ACC112 (cell line): ENCODE measurements around the gene INPP5F.
"Not testable (repeated sequence)": the region's sequence is repeated elsewhere in the genome, so short reads cannot be mapped to it uniquely, and the experiment has no call there.

Source experiments
- H2AFZ ChIP-seq: fragments of 200-600 bp; sonication (generic); one replicate; pipeline ENCODE4 v1.6.0; 2017; ENCODE audit warnings: antibody characterized with exemption, low read length; ENCODE audit not compliant: unreplicated experiment
- H3K27ac ChIP-seq: fragments of 200-600 bp; sonication (generic); 2 replicates; pipeline ENCODE4 v1.5.1; 2014; ENCODE audit warnings: low read depth, mild to moderate bottlenecking, antibody characterized with exemption, low read length, moderate library complexity
- H3K27me3 ChIP-seq: fragments of 200-600 bp; sonication (generic); 2 replicates; pipeline ENCODE4 v1.6.1; 2014; ENCODE audit warnings: mild to moderate bottlenecking, antibody characterized with exemption, low read length, moderate library complexity, mixed read lengths; ENCODE audit not compliant: insufficient read depth
- H3K36me3 ChIP-seq: fragments of 200-600 bp; sonication (generic); 2 replicates; pipeline ENCODE4 v1.6.1; 2016; ENCODE audit warnings: mild to moderate bottlenecking, antibody characterized with exemption, low read length, moderate library complexity, mixed read lengths; ENCODE audit not compliant: insufficient read depth
- H3K4me1 ChIP-seq: fragments of 200-600 bp; sonication (generic); one replicate; pipeline ENCODE4 v1.6.1; 2016; ENCODE audit warnings: low read length, mixed read lengths; ENCODE audit not compliant: insufficient read depth, unreplicated experiment, control insufficient read depth
- H3K4me3 ChIP-seq: fragments of 200-600 bp; sonication (generic); 2 replicates; pipeline ENCODE4 v1.5.1; 2014; ENCODE audit warnings: mild to moderate bottlenecking, low read depth, low read length
- H3K79me2 ChIP-seq: fragments of 200-600 bp; sonication (generic); one replicate; pipeline ENCODE4 v1.6.0; 2016; ENCODE audit warnings: low read length; ENCODE audit not compliant: control insufficient read depth, unreplicated experiment, insufficient read depth

INPP5F gene

GRCh38 chr10:119706521-119707278 lies 19.1 kb upstream of the INPP5F start:
- Histone ChIP-seq H3K27me3 (no peaks in the 10 kb centered on the region), H3K4me1 (no peaks in the 10 kb centered on the region), H2AFZ (no peak overlapping the region), H3K79me2 (no peaks in the 10 kb centered on the region), H3K36me3 (no peaks in the 10 kb centered on the region), H3K4me3 (no peak overlapping the region), H3K27ac (no peak overlapping the region)

GRCh38 chr10:119707331-119707730 lies 18.5 kb upstream of the INPP5F start:
- not testable (repeated sequence) for H3K27ac ChIP-seq, H3K79me2 ChIP-seq, H3K36me3 ChIP-seq

GRCh38 chr10:119710935-119711334 lies 14.9 kb upstream of the INPP5F start:
- not testable (repeated sequence) for H3K27ac ChIP-seq, H3K79me2 ChIP-seq, H3K4me3 ChIP-seq, H3K4me1 ChIP-seq, H2AFZ ChIP-seq, H3K36me3 ChIP-seq, H3K27me3 ChIP-seq

More at GRCh38 chr10:119707331-119707730, 18.5 kb upstream of the INPP5F start:
- H3K4me3 ChIP-seq, H2AFZ ChIP-seq, H3K27me3 ChIP-seq, H3K4me1 ChIP-seq: not testable (repeated sequence)

GRCh38 chr10:119713744-119714483 lies 11.9 kb upstream of the INPP5F start:
- no peak overlapping the region for H2AFZ ChIP-seq
- H3K27me3 ChIP-seq = no peaks in the 10 kb centered on the region
- no peak overlapping the region for H3K4me3 ChIP-seq
- no peaks in the 10 kb centered on the region for H3K4me1 ChIP-seq
- H3K36me3 ChIP-seq = no peaks in the 10 kb centered on the region
- H3K79me2 ChIP-seq = no peaks in the 10 kb centered on the region
- no peak overlapping the region for H3K27ac ChIP-seq

- H3K79me2 ChIP-seq = no peaks in the 10 kb centered on the region
- no peaks in the 10 kb centered on the region for H3K36me3 ChIP-seq
- no peak overlapping the region for H3K4me3 ChIP-seq
- H3K27ac ChIP-seq = no peak overlapping the region
- no peak overlapping the region for H2AFZ ChIP-seq
- no peaks in the 10 kb centered on the region for H3K27me3 ChIP-seq
- no peaks in the 10 kb centered on the region for H3K4me1 ChIP-seq
Observed at GRCh38 chr10:119714484-119714816, 11.4 kb upstream of the INPP5F start.

GRCh38 chr10:119715628-119716505 lies 10.0 kb upstream of the INPP5F start:
- Histone ChIP-seq H2AFZ (no peak overlapping the region), H3K4me1 (no peaks in the 10 kb centered on the region), H3K4me3 (no peak overlapping the region), H3K27me3 (no peaks in the 10 kb centered on the region), H3K36me3 (no peaks in the 10 kb centered on the region), H3K79me2 (no peaks in the 10 kb centered on the region), H3K27ac (no peak overlapping the region)

- Histone ChIP-seq H2AFZ (no peak overlapping the region), H3K79me2 (peaks cover 6% of the 10 kb centered on the region), H3K27me3 (no peaks in the 10 kb centered on the region), H3K4me1 (peaks cover 6% of the 10 kb centered on the region), H3K4me3 (no peak overlapping the region), H3K27ac (no peak overlapping the region), H3K36me3 (no peaks in the 10 kb centered on the region)
Observed at GRCh38 chr10:119723161-119723560, 2.7 kb upstream of the INPP5F start.

- Histone ChIP-seq H3K27me3 (no peaks in the 10 kb centered on the region), H3K27ac (no peak overlapping the region), H3K36me3 (no peaks in the 10 kb centered on the region), H3K4me1 (peaks cover 8% of the 10 kb centered on the region), H3K4me3 (no peak overlapping the region), H2AFZ (no peak overlapping the region), H3K79me2 (peaks cover 6% of the 10 kb centered on the region)
Observed at GRCh38 chr10:119723624-119724023, 2.2 kb upstream of the INPP5F start.

GRCh38 chr10:119724593-119725516 lies 995 bp upstream of the INPP5F start:
- H3K4me1 ChIP-seq = peaks cover 8% of the 10 kb centered on the region
- no peaks in the 10 kb centered on the region for H3K36me3 ChIP-seq
- peaks cover 6% of the 10 kb centered on the region for H3K79me2 ChIP-seq
- H2AFZ ChIP-seq = peak overlapping the region; percentile 98
- no peaks in the 10 kb centered on the region for H3K27me3 ChIP-seq
- peak overlapping the region; percentile 13; the same call in 1 of the 2 replicates for H3K27ac ChIP-seq
- peak overlapping the region; percentile 76 for H3K4me3 ChIP-seq

- Histone ChIP-seq H3K36me3 (no peaks in the 10 kb centered on the region), H3K79me2 (peaks cover 6% of the 10 kb centered on the region), H3K4me3 (peak overlapping the region; percentile 76), H3K4me1 (peaks cover 8% of the 10 kb centered on the region), H3K27me3 (no peaks in the 10 kb centered on the region), H3K27ac (peak overlapping the region; percentile 13; the same call in 1 of the 2 replicates), H2AFZ (peak overlapping the region; percentile 98)
Observed at GRCh38 chr10:119725517-119725827, 378 bp upstream of the INPP5F start.
